Karpas-422 (cell line): ENCODE measurements around the gene SYTL3. TPM values are rescaled to one million over a fixed set of nuclear protein-coding genes. Genes with fewer than 3 reads are reported as not detected.

Experiments
- DNase-seq: peaks from one replicate; pipeline ENCODE4 v3.0.0-alpha.2; 2015
- H2AFZ ChIP-seq: fragments of 200-600 bp; sonication (generic); 2 replicates; pipeline ENCODE4 v1.6.1; 2014; ENCODE audit warnings: antibody characterized with exemption, low read length, mixed read lengths
- H3K27ac ChIP-seq: fragments of 200-600 bp; sonication (generic); 2 replicates; pipeline ENCODE4 v1.5.1; 2014; ENCODE audit warnings: mild to moderate bottlenecking, low read length, moderate library complexity
- H3K27me3 ChIP-seq: fragments of 200-600 bp; sonication (generic); 2 replicates; pipeline ENCODE4 v1.6.1; 2014; ENCODE audit warnings: low read length, mixed read lengths
- H3K36me3 ChIP-seq: fragments of 200-600 bp; sonication (generic); 2 replicates; pipeline ENCODE4 v1.6.1; 2014; ENCODE audit warnings: low read length, mixed read lengths; ENCODE audit not compliant: insufficient read depth
- H3K4me1 ChIP-seq: fragments of 200-600 bp; sonication (generic); 2 replicates; pipeline ENCODE4 v1.6.1; 2014; ENCODE audit warnings: mild to moderate bottlenecking, low read length, mixed read lengths
- H3K4me2 ChIP-seq: fragments of 200-600 bp; sonication (generic); 2 replicates; pipeline ENCODE4 v1.6.1; 2014; ENCODE audit warnings: low read length, low read depth, mild to moderate bottlenecking; ENCODE audit not compliant: poor library complexity, severe bottlenecking
- H3K4me3 ChIP-seq: fragments of 200-600 bp; sonication (generic); 2 replicates; pipeline ENCODE4 v1.5.1; 2014; ENCODE audit warnings: mild to moderate bottlenecking, antibody characterized with exemption, low read length, mixed read lengths
- H3K79me2 ChIP-seq: fragments of 200-600 bp; sonication (generic); 2 replicates; pipeline ENCODE4 v1.6.1; 2014; ENCODE audit warnings: mild to moderate bottlenecking, low read length, mixed read lengths
- H3K9ac ChIP-seq: fragments of 200-600 bp; sonication (generic); 2 replicates; pipeline ENCODE4 v1.6.0; 2014; ENCODE audit warnings: low read length
- H3K9me2 ChIP-seq: fragments of 200-600 bp; sonication (generic), shearing (Covaris generic); replicated peaks from 2 replicates; pipeline ENCODE4 v1.6.0; 2014; ENCODE audit warnings: mild to moderate bottlenecking, low read length, moderate library complexity; ENCODE audit not compliant: insufficient read depth
- H3K9me3 ChIP-seq: fragments of 300-700, 200-600 bp; sonication (generic); 2 replicates; pipeline ENCODE4 v1.6.1; 2014; ENCODE audit warnings: low read length, mixed read lengths
- H4K20me1 ChIP-seq: fragments of 200-600 bp; sonication (generic); 2 replicates; pipeline ENCODE4 v1.6.1; 2014; ENCODE audit warnings: mild to moderate bottlenecking, antibody characterized with exemption, low read length, low read depth; ENCODE audit not compliant: insufficient read depth
- total RNA-seq: library from RNA; depleted of rRNA; stranded (reverse); fragments of >200 nt; shearing (Covaris generic); gene quantifications from 2 replicates; pipeline ENCODE4 v1.2.3, GENCODE V29; 2014; ENCODE audit warnings: low replicate concordance

SYTL3 gene
- total RNA-seq, 1 experiment from 2014 or later = 0.41 TPM

- Histone ChIP-seq H3K9me3 (no peaks in the 10 kb centered on the region), H4K20me1 (peaks cover 42% of the 10 kb centered on the region), H3K9me2 (no peaks in the 10 kb centered on the region), H3K36me3 (peaks cover 84% of the 10 kb centered on the region), H3K27me3 (no peaks in the 10 kb centered on the region), H3K4me1 (no peaks in the 10 kb centered on the region), H3K27ac (no peak overlapping the region), H3K79me2 (peaks cover 4% of the 10 kb centered on the region; the same call in 1 of the 2 replicates), H2AFZ (no peak overlapping the region), H3K9ac (no peak overlapping the region), H3K4me2 (no peak overlapping the region), H3K4me3 (no peak overlapping the region)
- no peak for DNase-seq
Measured at GRCh38 chr6:158772851-158773371, 123.1 kb downstream of the SYTL3 start.

GRCh38 chr6:158773581-158774449 is 124.0 kb downstream of the SYTL3 start:
- Histone ChIP-seq H3K79me2 (peaks cover 4% of the 10 kb centered on the region; the same call in 1 of the 2 replicates), H2AFZ (no peak overlapping the region), H3K4me3 (no peak overlapping the region), H3K36me3 (peaks cover 79% of the 10 kb centered on the region), H3K4me1 (no peaks in the 10 kb centered on the region), H4K20me1 (peaks cover 44% of the 10 kb centered on the region), H3K9ac (no peak overlapping the region), H3K27ac (no peak overlapping the region), H3K27me3 (no peaks in the 10 kb centered on the region), H3K9me3 (no peaks in the 10 kb centered on the region), H3K9me2 (no peaks in the 10 kb centered on the region), H3K4me2 (no peak overlapping the region)
- no peak for DNase-seq

GRCh38 chr6:158774717-158775449 is 125.0 kb downstream of the SYTL3 start:
- Histone ChIP-seq H3K4me2 (no peak overlapping the region), H3K27me3 (no peaks in the 10 kb centered on the region), H3K4me3 (no peak overlapping the region), H3K79me2 (peaks cover 8% of the 10 kb centered on the region), H2AFZ (no peak overlapping the region), H3K36me3 (peaks cover 76% of the 10 kb centered on the region), H3K27ac (no peak overlapping the region), H4K20me1 (peaks cover 39% of the 10 kb centered on the region), H3K9me3 (no peaks in the 10 kb centered on the region), H3K9ac (no peak overlapping the region), H3K9me2 (no peaks in the 10 kb centered on the region), H3K4me1 (no peaks in the 10 kb centered on the region)
- no peak for DNase-seq

DNA sequence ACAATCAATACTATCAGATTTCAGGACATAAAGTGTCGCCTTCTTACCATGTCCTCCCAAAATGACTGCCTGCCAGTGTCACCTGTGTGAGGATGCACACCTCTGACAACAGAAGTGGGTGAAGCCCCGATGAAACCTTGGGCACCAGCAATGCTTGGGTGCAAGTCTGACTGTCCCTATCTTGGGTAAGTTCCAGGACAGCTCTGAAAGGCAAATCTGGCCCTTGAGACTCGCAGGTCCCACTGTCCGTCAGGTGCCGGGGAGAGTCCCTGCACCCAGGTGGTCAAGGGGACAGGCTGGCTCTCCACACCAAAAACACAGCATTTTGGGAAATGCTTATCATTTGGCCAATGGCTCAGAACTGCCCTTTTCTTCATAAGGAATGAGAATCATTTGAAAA is 126.0 kb downstream of the SYTL3 start:
- DNase-seq = no peak
- H3K9ac ChIP-seq = no peak overlapping the region
- no peak overlapping the region for H3K4me3 ChIP-seq
- H3K27ac ChIP-seq = no peak overlapping the region
- peaks cover 14% of the 10 kb centered on the region for H3K79me2 ChIP-seq
- no peak overlapping the region for H3K4me2 ChIP-seq
- peaks cover 41% of the 10 kb centered on the region for H4K20me1 ChIP-seq
- peaks cover 78% of the 10 kb centered on the region for H3K36me3 ChIP-seq
- H3K4me1 ChIP-seq = no peaks in the 10 kb centered on the region
- H2AFZ ChIP-seq = no peak overlapping the region
- H3K27me3 ChIP-seq = no peaks in the 10 kb centered on the region
- no peaks in the 10 kb centered on the region for H3K9me2 ChIP-seq
- no peaks in the 10 kb centered on the region for H3K9me3 ChIP-seq

DNA sequence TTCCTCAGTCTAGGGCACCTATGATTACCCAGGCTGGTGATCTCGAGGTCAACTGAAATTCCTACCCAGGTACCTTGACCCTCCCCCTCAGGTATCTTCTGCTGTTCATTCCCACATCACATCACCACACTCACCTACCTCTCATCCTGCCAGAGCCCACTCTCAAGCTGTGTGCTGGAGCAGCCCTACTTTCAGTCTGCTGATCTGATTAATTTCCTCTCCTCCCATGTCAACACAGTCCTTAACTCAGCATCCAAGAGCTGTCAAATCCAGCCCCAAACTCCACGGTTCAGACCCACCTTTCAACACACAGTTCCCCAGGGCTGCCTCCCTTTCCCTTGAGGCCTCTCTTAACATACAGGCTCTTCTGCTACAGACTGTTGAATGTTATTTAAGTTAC is 126.9 kb downstream of the SYTL3 start:
- Histone ChIP-seq H3K4me2 (no peak overlapping the region), H3K27me3 (no peaks in the 10 kb centered on the region), H3K9ac (no peak overlapping the region), H3K9me2 (no peaks in the 10 kb centered on the region), H3K79me2 (peaks cover 14% of the 10 kb centered on the region), H4K20me1 (peaks cover 39% of the 10 kb centered on the region), H3K27ac (no peak overlapping the region), H3K9me3 (no peaks in the 10 kb centered on the region), H3K4me3 (no peak overlapping the region), H3K36me3 (peaks cover 77% of the 10 kb centered on the region), H3K4me1 (no peaks in the 10 kb centered on the region), H2AFZ (no peak overlapping the region)
- no peak for DNase-seq

DNA sequence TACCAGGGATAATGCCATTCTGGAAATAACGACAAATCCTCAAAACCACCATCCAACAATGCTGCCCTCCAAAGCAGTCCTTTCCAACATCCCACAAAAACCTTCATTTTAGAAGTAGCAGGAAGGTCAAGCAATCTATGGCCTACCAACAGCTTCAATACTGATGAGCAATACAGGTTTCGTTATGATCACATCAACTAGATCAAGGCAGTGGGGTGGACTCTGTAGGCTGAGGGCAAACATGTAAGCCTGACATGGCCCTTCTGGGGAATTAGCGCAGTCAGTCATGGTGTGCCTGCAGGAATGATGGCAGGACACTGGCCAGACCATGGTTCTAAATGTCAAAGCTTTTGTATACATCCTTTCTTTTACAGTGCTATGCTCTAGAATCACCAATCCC is 127.7 kb downstream of the SYTL3 start:
- peaks cover 17% of the 10 kb centered on the region for H3K79me2 ChIP-seq
- H3K4me3 ChIP-seq = no peak overlapping the region
- H2AFZ ChIP-seq = no peak overlapping the region
- H3K27ac ChIP-seq = no peak overlapping the region
- H4K20me1 ChIP-seq = peaks cover 37% of the 10 kb centered on the region
- no peaks in the 10 kb centered on the region for H3K27me3 ChIP-seq
- H3K4me2 ChIP-seq = no peak overlapping the region
- no peaks in the 10 kb centered on the region for H3K9me3 ChIP-seq
- no peaks in the 10 kb centered on the region for H3K4me1 ChIP-seq
- H3K9me2 ChIP-seq = no peaks in the 10 kb centered on the region
- peaks cover 70% of the 10 kb centered on the region for H3K36me3 ChIP-seq
- no peak overlapping the region for H3K9ac ChIP-seq
- no peak for DNase-seq

- Histone ChIP-seq H3K4me3 (no peak overlapping the region), H3K27me3 (no peaks in the 10 kb centered on the region), H3K9me3 (no peaks in the 10 kb centered on the region), H3K27ac (no peak overlapping the region), H3K4me2 (no peak overlapping the region), H3K79me2 (peaks cover 17% of the 10 kb centered on the region), H3K9me2 (no peaks in the 10 kb centered on the region), H3K36me3 (peaks cover 69% of the 10 kb centered on the region), H3K4me1 (no peaks in the 10 kb centered on the region), H4K20me1 (peaks cover 40% of the 10 kb centered on the region), H3K9ac (no peak overlapping the region), H2AFZ (no peak overlapping the region)
- DNase-seq = no peak
Measured at GRCh38 chr6:158778005-158778527, 128.2 kb downstream of the SYTL3 start.
